SK-MEL-5 (cell line): ENCODE data around the gene THRB. TPM values are rescaled to one million over a fixed set of nuclear protein-coding genes. Genes with fewer than 3 reads are reported as not detected.
"Not testable (repeated sequence)": the region's sequence is repeated elsewhere in the genome, so short reads cannot be mapped to it uniquely, and the experiment has no call there.

Source experiments
- DNase-seq: peaks from one replicate; pipeline ENCODE4 v3.0.0-alpha.2; 2016; ENCODE audit warnings: low read depth, low spot score
- in situ Hi-C: cut with HindIII; loops from 2 replicates; pipeline ENCODE4 v1.10.0; 2016; ENCODE audit warnings: low sequenced_read_pairs, high pct_unique_total_duplicates, low pct_unique_long_range_greater_than_20kb
- total RNA-seq: library from RNA; depleted of rRNA; stranded (reverse); fragments of >200 nt; shearing (Covaris generic); gene quantifications from 2 replicates; pipeline ENCODE4 v1.2.3, GENCODE V29; 2014

Gene THRB
- total RNA-seq, 1 experiment from 2014 or later: 0.16 TPM

DNA sequence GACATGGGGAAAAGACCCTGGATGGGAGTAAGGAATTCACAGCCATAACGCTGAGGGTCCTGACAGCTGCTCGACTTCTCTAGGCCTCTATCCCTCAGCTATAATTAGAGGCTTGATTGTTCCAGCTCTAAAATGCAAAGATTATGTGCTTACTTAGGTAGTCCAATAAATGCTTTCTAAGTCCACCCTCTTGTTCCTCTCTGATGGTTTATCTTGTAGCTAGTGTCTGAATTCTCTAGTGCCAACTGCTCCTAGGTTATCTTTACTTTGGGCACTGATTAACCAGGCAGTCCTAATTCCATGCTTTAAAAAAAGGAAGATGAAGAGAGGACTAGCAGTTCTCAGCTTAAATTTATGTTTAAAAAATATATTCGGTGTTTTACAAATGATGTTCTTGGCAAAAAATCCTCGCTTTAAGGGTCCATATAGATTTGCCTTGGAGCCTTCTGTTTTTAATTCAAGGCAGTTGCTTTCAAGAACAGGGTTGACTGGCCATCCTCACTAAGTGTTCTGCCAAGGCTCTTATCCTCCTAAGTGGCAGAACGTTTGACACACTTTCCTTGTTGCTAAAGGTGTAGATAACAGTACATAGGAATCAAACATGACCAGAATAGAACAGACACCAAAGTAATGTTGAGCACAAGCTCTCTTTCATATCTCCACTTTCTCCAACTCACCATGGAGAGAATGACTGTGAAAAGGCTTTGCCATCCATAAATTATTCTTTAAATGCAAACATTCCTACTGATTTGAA is 60.6 kb downstream of the THRB start:
- no peak for DNase-seq
- in situ Hi-C loops: no loop called here

DNA sequence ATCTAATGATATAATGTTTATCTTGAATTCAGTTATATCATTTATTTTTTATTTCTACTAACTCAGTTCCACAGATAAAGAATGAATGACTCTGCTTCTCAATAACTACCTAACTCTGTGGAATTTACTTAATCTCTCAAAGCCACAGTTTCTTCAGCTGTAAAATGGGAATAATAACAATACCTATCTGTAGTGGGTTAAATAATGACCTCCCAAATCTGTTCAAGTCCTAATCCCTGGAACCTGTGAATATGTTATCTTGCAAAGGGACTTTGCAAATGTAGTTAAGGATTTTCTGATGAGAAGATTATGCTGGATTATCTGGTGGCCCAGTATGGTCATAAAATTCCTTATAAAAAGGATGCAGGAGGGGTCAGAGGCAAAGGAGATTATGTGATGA is 61.7 kb downstream of the THRB start:
- DNase-seq: no peak
- in situ Hi-C loops: no loop called here

DNA sequence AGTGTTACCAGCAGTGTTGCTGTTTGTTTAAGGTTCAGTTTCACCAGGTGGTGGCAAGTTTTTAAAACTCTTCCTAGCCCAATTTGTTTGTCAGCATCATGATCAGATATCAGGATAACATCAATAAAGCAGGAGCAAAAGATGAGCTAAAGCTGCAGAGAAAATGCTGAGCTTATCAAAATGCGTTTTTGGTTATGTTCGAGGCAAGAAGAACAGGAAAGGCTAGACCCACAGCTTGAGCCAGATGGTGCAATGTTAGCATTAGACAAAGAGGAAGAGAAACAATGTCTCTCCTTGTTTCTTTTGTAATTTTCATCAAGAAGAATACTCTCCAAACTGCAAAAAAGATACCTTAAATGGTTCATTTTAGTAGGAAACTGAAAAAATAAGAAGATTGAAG is 66.2 kb downstream of the THRB start:
- in situ Hi-C loops: no loop called here
- no peak for DNase-seq

DNA sequence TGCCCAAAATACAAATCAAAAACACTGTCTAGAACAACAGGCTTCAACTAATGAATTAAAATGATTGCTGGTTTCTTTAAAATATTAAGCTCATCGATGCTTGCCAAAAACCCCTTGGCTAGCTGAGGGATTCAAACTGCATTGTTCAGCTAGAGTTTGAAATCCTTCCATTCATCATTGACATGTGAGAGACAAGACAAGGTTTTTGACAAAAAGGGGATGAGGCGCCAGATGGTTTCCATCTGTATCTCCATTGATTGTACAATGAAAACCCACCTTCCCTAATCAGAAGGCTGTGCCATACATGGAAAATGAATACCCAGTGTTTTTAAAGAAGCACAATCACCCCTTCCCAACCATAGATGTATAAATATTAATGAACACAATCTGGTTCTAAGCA is 67.8 kb downstream of the THRB start:
- in situ Hi-C loops: no loop called here
- DNase-seq: no peak

DNA sequence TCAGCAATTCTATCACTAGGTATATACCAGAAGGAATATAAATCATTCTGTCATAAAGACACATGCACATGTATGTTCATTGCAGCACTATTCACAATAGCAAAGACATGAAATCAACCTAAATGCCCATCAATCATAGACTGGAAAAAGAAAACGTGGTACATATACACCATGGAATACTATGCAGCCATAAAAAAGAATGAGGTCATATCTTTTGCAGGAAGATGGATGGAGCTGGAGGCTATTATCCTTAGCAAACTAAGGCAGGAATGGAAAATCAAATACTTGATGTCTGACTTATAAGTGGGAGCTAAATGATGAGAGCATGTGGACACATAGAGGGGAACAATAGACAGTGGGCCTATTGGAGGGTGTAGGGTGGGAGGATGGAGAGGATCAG is 73.8 kb downstream of the THRB start:
- in situ Hi-C loops, DNase-seq: not testable (repeated sequence)

DNA sequence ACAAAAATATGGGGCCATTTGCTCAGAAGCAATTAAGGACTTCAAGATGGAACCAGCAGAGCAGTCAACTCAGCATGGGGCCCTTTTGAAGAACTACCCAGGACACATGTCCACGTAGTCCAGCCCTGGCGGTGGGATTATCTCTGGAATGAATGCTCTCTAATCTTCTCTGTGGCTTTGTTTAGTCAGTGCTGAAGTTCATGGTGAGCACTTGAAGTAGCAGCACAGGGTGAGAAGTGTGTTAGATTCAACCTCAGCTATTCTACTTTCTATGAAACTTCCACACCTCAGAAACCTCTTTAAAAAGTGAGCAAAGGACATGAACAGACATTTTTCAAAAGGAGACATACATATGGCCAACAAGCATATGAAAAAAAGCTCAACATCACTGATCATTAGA is 74.4 kb downstream of the THRB start:
- no peak for DNase-seq
- in situ Hi-C loops: no loop called here

DNA sequence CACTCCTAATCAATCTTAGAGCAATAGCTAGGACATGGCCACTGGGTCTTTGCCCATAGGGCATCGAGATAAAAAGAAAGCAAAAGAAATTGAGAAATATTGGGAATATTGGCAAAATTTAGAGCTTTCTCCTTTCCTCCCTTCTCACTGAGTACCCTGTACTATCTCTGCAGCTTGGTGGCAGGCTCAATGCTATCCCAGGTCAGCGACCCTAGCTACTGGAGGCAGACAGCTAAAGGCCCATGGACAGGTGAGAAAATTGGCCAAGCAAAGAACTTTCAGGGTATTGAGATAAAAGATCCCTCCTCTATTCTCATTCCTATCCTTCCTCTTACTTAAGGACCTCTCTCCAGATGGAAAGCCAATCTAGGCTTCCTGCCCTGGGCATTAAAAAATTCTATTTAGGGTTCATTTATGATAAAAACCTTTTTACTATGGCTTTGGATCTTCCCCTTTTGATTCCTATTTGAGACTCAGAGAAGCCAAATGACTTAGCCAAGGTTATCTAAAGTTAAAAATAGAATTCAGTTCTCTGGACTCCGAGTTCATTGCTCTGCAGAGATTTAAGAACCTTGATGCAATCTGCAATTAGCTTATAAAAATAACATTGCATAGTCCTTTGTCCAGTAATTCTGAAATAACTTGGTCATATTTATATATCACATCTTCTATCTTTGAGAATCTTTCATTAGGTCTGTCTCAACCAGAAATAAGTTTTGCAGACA is 75.4 kb downstream of the THRB start:
- in situ Hi-C loops: no loop called here
- no peak for DNase-seq

DNA sequence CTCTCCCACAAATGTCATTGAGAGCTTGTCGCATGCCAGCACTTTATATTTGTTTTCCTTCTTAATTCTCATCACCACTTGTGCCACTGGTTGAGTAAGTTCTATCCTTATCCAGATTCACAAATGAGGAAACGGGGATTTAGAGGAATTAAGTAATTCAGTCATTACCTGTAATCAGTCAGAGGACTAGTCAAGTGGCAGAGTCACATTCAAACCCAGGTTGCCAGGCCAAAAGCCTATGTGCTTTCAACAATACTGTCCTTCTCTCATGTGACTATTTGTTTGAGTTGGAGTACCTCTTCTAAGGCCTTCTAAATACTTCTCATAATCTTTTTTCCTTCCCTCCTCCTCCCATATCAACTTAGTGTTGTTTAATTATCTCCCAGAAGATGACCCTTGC is 76.9 kb downstream of the THRB start:
- no peak for DNase-seq
- in situ Hi-C loops: no loop called here

DNA sequence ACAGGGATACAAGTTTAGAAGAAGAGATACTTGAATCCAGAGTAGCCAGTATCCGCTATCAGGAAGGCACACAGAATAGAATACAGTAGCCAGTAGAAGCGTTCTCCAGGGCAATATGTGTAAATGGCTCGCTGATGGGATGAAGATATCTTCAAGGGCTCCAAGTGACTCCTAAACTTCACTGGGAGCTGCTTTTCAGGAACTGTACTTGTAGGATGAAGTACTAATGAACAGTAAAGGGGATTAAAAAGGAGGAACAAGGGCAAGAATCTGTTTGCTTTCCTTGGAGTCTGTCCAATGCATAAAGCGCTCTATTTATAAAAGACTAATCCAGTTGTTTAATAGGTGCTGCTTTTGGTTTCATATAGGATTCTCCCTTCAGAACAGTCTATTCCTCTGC is 78.4 kb downstream of the THRB start:
- in situ Hi-C loops: no loop called here
- no peak for DNase-seq

DNA sequence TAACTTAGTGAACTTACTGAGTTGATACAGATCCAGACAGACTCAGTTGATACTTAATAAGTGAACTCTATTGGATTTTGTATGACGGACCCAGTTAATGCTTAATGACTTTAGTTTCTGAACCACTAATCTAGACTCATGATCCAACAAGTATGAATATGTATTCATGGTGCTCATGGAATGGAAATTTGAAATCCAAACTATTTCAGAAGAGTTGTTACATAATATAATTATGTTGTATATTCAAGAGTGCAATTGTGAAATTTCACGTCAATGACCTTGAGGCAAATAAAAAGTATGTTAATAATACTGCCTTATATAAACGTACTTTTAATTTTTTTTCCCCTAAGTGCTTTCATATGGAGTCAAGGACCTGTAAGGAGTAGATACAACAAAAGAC is 78.8 kb downstream of the THRB start:
- DNase-seq: no peak
- in situ Hi-C loops: no loop called here

DNA sequence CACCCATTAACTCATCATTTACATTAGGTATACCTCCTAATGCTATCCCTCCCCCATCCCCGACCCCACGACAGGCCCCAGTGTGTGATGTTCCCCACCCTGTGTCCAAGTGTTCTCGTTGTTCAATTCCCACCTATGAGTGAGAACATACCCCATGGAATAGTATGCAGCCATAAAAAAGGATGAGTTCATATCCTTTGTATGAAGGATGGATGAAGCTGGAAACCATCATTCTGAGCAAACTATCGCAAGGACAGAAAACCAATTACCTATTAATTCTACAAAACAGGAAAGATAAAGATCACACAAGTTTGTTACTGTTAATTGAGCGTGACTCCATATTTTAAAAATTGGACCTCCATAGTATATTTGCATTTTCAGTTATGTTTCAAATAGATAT is 81.0 kb downstream of the THRB start:
- DNase-seq, in situ Hi-C loops: not testable (repeated sequence)

DNA sequence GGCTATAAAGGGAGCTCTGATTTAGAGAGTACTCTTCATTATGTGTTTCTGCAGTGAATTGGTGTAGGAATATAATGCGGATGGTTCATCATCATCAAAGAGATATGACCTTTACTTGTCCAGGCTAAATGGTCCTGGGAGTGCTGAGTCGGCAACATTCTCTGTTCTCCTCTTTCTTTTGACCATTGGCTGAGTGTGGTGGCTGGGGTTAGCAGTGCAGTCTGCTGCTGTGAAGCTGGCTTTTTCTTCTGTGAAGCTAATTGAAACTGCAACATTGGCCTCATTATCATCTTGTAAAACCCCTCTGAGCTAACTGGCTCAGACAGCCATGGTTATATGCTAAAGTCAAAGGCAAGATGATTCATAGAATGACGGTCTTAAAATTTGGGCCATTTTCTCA is 83.8 kb downstream of the THRB start:
- in situ Hi-C loops: no loop called here
- peak; percentile 49 for DNase-seq

DNA sequence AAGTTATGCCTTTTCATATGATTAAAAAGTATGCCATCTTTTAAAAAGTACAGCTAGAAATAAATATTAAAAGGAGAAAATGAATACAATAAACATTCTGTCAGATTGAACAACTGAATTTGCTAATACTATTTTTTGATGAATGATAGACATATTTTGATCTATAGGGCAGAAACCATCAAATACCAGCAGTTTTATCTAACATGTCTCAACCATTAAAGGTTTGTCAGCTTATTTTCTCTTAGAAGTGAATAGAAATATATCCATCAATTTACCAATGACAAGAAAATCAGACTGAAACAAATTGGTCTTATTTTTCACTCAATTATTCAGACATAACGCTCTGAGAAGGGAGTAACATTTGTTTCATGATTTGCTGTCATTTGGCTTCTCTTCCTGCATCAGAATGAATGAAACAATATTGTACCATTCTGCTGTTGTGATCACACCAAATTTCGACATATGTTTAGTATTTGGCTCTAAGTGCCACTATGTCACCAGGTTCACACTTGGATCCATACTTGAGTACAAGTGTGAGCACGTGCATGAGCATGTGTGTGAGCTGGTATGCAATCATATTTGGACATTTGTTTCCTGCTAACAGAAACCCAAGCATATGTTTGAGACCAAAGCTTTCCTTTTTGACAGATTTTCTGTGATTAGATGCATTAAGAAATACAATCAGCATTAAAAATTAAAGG is 86.5 kb downstream of the THRB start:
- DNase-seq: no peak
- in situ Hi-C loops: no loop called here

DNA sequence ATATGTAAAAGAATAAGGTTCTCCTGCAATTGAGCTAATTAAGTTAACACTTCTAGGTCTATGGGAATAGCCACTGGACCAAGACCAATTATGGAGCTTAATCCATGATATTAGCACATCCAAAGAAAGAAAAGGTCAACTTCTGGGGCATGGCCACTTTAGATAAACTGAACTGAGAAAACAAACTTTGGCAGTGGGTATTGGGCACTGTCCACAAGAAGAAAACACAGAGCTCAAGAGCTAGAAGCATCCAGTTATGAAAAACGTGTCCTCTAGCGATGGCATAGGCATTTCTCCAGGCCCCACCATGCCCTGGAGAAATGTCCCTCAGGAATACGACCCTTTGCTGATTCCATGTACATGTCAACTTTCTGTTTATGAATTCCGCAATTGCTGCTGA is 87.8 kb downstream of the THRB start:
- in situ Hi-C loops: no loop called here
- DNase-seq: no peak

DNA sequence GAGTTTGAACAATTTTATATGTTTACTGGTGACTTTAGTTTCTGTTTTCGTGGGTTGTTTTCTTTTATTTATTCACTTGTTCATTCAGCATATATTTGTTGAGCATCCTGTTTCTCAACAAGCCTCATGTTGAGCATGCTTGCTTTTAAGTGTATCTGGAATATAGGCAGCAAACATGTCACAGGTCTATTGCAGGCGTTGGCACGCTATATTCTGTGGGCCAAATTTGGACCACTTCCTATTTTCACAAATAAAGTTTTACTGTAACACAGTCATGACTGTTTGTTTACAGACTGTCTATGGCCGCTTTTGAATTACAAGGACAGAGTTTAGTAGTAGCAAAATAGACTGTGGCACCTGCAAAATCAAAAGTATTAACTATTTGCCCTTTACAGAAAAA is 89.6 kb downstream of the THRB start:
- in situ Hi-C loops: no loop called here
- no peak for DNase-seq

DNA sequence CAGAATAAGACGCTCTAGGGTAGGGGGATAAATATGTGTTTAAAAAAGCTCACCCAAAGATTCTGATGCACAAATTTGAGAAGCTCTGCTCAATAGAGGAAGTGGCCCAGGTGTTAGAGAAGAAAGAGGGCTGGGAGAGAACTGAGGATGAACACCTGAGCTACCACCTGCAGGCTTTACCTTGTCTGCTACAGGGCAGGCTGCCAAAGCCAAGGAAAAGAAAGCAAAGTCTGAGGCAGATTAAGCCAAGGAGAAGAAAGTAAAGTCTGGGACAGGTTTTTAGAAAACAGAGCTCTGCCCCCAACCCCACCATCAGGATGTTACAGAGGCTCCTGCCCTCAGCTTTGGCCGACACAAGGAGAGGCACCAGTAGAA is 92.9 kb downstream of the THRB start:
- in situ Hi-C loops: no loop called here
- DNase-seq: no peak

DNA sequence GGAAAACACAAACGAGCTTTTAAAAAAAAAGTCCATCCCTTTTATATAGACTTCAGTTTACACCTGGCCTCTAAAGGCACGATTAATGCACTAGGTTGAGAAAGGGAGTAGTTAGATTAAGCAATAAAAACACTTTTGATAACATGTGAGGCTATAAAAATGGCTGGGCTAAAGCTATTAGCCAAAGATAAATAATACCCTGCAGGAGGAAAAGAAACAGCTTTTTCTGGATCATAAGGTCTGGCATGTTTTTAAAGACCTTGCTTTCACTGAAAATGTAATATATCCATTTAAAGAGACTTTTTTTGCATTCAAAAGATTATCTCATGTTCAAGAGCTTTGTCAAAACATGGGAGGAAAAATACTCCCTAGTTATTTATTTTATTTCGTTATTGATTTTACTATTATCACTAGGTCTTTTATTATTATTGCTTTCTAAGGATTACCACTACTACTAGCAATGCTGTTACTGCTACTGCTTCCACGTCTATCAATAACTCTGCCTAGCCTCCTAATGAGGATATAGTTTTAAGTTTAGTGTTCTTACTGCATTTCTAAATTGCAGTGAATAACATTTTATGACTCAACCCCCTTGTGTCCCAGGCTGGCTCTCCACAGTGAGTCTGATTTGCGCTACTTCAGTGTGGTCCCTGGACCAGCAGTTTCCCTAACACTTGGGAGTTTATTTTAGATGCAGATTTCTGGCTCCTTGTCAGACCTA is 93.4 kb downstream of the THRB start:
- in situ Hi-C loops: no loop called here
- DNase-seq: no peak

DNA sequence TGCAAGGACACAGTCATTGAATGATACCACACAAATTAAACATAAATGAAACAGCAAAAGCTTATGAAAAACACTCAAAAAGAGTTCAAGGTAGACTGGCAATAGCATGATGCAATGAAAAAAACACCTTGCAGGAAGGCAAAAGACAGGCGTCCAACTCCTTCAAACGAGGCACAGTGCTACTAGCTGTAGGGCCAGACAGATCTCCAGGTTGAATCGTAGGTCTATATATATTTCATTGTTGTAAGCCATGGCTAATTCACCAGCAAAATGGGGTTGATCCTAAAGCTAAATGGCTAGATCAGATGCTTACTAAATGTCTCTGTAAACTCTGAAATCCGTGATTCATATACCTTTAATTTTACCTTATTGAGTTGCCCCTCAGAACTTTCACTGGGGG is 94.2 kb downstream of the THRB start:
- no peak for DNase-seq
- in situ Hi-C loops: no loop called here
